NOMO-1 treated with dmso at 0.1 percent for 144 hours (cell line): ENCODE measurements around the gene CHCT1.
"Not testable (repeated sequence)": the region's sequence is repeated elsewhere in the genome, so short reads cannot be mapped to it uniquely, and the experiment has no call there.

Source experiments
- DNase-seq: peaks from one replicate; lab custom pipeline; 2025; ENCODE audit not compliant: unreplicated experiment; lab: John Stamatoyannopoulos, UW

The CHCT1 gene

DNA sequence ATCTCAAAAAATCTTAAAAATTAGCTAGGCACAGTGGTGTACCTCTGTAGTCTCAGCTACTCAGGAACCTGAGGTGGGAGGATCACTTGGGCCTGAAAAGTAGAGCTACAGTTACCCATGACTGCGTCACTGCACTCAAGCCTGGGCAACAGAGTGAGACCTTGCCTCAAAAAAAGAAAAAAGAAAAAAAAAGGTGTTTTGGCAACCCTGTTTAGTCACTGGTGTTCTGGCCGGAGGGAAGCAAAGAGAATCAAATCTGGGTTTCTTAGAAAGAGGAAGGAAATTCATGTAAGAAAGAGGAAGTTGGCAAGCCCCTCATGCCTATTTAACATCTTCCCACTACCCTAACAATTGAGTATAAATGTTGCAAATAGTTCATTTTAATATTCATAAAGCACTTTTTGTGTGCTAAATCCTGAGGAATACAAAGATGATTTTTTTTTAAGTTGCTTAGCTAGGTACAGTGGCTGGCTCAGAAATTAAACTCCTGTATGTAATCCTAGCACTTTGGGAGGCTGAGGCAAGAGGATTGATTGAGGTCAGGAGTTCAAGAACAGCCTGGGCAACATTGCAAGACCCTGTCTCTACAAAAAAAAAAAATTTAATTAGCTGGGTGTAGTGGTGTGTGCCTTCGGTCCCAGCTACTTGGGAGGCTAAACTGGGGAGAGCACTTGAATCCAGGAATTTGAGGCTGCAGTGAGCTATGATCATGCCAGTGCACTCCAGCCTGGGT lies 23.9 kb upstream of the CHCT1 start:
- peak; percentile 92 for DNase-seq

DNA sequence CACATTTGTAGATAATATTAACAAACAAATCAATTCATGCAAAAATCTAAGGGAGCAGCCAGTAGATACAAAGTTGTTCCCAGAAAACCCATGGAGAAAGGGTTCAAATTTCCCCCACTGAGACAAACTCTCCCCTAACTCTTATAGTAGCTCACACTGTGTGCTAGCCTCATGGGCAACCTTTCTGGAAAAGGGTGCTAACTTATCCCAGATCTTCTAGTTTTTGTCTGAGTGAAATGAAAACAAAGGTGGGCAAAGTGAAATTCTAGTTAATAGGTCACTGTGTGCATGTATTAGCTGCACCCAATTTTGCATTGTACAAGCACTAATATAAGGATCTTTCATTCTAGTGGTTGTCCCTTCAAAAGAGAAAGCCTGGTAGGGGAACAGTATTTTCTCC lies 20.5 kb upstream of the CHCT1 start:
- DNase-seq: no peak

- no peak for DNase-seq
Observed at GRCh38 chr17:60403523-60403810, 18.8 kb upstream of the CHCT1 start.

- DNase-seq: no peak
Observed at GRCh38 chr17:60403962-60404361, 18.3 kb upstream of the CHCT1 start.

GRCh38 chr17:60406887-60407286 lies 15.4 kb upstream of the CHCT1 start:
- no peak for DNase-seq

DNA sequence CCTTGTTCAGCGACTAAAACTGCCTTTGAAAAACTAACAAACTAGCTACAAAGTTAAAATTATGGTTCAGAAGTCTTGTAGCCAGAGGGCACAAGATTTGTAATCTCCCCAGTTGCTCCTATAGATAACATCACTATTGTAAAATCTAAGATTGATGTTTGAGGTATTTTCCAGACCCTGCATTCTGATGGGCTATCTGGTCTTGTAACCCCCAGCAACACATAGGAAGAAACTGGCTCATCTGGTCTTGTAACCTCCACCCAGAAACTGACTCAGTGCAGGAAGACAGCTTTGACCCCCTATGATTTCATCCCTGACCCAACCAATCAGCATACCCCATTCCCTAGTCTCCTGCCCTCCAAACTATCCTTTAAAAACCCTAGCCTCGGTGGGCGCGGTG lies 12.3 kb upstream of the CHCT1 start:
- no peak for DNase-seq

DNA sequence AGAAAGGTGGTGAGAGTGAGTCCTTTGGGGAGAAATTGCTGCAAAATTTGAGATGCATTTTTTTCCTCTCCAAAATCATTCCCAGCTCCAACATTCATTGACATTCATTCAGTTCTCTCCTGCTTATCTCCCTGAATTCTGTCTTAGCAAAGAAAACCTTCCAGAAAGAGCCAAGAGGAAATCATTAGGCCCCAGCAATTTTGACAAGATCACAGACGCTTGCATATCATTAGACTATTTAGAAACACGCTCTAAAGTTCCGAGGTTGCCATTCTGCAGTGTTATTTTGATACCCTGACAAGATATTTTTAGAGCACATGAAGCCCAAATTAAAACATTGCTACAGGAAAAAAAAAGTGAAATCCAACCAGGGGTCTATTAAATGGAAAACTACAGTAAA lies 9.6 kb upstream of the CHCT1 start:
- no peak for DNase-seq

- no peak for DNase-seq
Observed at GRCh38 chr17:60415146-60415545, 7.1 kb upstream of the CHCT1 start.

- no peak for DNase-seq
Observed at GRCh38 chr17:60416368-60416925, 5.8 kb upstream of the CHCT1 start.

- not testable (repeated sequence) for DNase-seq
Observed at GRCh38 chr17:60419003-60419402, 3.3 kb upstream of the CHCT1 start.

GRCh38 chr17:60419875-60420274 lies 2.4 kb upstream of the CHCT1 start:
- not testable (repeated sequence) for DNase-seq

GRCh38 chr17:60421273-60422161 lies 772 bp upstream of the CHCT1 start:
- peak; percentile 79 for DNase-seq

DNA sequence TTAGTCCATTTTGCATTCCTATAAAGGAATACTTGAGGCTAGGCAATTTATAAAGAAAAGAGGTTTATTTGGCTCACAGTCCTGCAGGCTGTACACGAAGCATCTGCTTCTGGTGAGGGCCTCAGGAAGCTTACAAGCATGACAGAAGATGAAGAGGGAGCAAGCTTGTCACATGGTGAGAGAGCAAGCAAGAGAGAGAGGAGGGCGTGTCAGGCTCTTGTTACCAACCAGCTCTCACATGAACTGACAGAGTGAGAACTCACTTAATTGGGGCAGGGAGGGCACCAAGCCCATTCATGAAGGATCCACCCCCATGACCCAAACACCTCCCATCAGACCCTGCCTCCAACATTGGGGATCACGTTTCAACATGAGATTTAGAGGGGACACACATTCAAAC lies 1.6 kb downstream of the CHCT1 start:
- no peak for DNase-seq

DNA sequence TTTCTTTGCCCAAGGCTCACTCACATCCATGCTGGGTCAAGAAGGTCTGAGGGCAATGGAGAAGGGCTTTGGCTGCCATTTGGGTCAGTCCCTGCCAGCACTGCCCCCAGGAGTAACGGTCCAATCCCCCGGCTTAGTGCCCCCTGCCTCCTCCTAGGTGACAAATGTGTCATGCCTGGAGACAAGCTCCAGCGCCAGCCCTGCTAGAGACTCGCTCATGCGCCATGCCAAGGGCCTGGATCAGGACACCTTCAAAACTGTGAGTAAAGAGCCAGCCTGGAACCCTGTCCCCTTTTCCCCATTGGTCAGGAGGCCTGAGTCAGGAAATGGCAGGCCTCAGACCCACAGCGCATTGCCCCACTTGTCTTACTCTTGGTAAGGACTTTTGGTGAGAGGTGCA lies 3.3 kb downstream of the CHCT1 start:
- DNase-seq: no peak

DNA sequence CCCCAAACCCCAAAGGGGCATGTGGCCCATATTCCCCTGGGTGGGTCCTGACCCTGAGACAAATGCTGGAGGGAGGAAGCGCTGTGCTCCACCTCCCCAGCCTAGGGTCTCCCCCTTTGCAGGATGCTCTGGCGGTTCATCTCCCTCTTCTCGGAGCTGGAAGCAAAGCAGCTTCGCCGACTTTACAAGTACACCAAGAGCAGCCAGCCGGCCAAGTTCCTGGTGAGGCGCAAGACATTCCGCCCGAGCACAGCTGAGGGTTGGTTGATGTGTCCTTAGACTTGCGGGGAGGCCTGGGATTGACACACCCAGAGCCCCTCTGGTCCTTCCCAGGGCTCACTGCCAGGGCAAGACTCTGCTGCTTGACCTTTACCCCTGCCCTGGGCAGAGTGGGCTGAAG lies 4.3 kb downstream of the CHCT1 start:
- DNase-seq: no peak

DNA sequence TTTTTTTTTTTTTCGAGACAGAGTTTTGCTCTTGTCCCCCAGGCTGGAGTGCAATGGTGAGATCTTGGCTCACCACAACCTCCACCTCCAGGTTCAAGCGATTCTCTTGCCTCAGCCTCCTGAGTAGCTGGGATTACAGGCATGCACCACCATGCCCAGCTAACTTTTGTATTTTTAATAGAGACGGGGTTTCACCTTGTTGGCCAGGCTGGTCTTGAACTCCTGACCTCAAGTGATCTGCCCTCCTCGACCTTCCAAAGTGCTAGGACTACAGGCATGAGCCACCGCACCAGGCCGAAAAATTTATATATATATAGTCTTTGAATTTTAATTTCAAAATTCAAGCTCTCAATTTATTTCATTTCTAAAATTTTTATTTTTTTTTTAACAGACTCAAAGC lies 6.2 kb downstream of the CHCT1 start:
- DNase-seq: not testable (repeated sequence)

- DNase-seq: not testable (repeated sequence)
Observed at GRCh38 chr17:60430561-60430960, 8.3 kb downstream of the CHCT1 start.

DNA sequence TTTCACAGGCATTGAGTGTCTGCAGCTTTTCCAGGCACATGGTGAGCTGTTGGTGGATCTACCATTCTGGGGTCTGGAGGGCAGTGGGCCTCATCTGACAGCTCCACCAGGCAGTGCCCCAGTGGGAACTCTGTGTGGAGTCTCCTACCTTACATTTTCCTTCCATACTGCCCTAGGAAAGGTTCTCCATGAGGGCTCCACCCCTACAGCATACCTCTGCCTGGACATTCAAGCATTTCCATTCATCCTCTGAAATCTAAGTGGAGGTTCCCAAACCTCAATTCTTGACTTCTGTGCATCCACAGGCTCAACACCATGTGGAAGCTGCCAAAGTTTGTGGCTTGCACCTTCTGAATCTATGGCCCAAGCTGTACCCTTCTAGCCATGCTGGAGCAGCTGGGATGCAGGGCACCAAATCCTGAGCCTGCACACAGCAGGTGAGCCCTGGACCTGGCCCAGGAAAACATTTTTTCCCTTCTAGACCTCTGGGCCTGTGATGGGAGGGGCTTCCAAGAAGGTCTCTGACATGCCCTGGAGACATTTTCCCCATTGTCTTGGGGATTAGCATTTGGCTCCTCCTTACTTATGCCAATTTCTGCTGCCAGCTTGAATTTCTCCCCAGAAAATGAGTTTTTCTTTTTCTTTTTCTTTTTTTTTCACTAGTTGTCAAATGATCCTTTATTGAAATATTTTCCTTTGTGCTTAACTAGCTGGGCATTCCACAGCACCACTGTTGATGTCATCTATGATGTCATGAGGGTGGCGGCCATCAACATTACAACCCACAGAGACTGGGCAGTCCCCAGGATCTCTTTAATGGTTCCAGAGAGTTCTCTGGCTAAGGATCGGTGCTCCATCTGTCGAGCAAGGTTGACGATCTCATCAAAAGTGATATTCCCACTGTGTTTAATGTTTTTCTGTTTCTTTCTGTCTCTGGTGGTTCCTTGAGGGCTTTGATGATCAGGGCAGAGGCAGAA lies 11.0 kb downstream of the CHCT1 start:
- not testable (repeated sequence) for DNase-seq

GRCh38 chr17:60435244-60436167 lies 13.2 kb downstream of the CHCT1 start:
- peak; percentile 40 for DNase-seq

- no peak for DNase-seq
Observed at GRCh38 chr17:60436676-60437075, 14.4 kb downstream of the CHCT1 start.
